Thyroid gland (tissue), 4 donors: Measurements from ENCODE around the gene DGKQ. TPM values are rescaled to one million over a fixed set of nuclear protein-coding genes. Genes with fewer than 3 reads are reported as not detected.

ENCODE experiments used
- DNase-seq, 2 donors: peaks; one replicate each; pipeline ENCODE4 v3.0.0-alpha.2; 2019
- H3K27ac ChIP-seq, 3 donors: fragments of 200-600 bp; sonication (generic); 1 replicate in 2 of 3; 2 replicates in 1 of 3; pipeline ENCODE4 v1.5.1; 2016 to 2019; ENCODE audit warnings: mild to moderate bottlenecking in 1 of 3, moderate library complexity in 1 of 3
- H3K27me3 ChIP-seq: fragments of 200-600 bp; sonication (generic); one replicate; pipeline ENCODE4 v1.5.1; 2019
- H3K36me3 ChIP-seq, 2 donors: fragments of 200-600 bp; sonication (generic); one replicate each; pipeline ENCODE4 v1.5.1; 2016 to 2019
- H3K4me1 ChIP-seq, 2 donors: fragments of 200-600 bp; sonication (generic); one replicate each; pipeline ENCODE4 v1.5.1; 2017 to 2019
- H3K4me3 ChIP-seq, 3 donors: fragments of 200-600 bp; sonication (generic); replicated peaks in 1 of 3; 1 replicate in 2 of 3; 2 replicates in 1 of 3; pipeline ENCODE4 v1.5.1; 2016; ENCODE audit warnings: mild to moderate bottlenecking in 1 of 3
- H3K9me3 ChIP-seq: fragments of 200-600 bp; sonication (generic); one replicate; pipeline ENCODE4 v1.5.1; 2017
- CTCF ChIP-seq, 6 experiments: fragments of 200-600 bp in 3 of 6; fragments of 450-650 bp in 3 of 6; sonication (generic) in 3 of 6; IDR thresholded peaks; one replicate each; pipeline ENCODE4 v1.5.1; 2016 to 2019; ENCODE audit warnings: antibody characterized with exemption in 6 of 6, mild to moderate bottlenecking in 2 of 6, inconsistent platforms in 1 of 6, moderate library complexity in 1 of 6
- POLR2A ChIP-seq, 2 donors: fragments of 450-650 bp; IDR thresholded peaks; one replicate each; pipeline ENCODE4 v1.6.1; 2017; ENCODE audit warnings: antibody characterized with exemption in 2 of 2, mild to moderate bottlenecking in 2 of 2, moderate library complexity in 1 of 2
- WGBS, 2 donors: methylation state at CpG; one replicate each; pipeline ENCODE4 v1.1.5; 2017; 5-methylcytosine and 5-hydroxymethylcytosine counted together
- intact Hi-C: fragments of 100-400 bp; cut with DNase I; formaldehyde crosslinking; loops from one replicate; pipeline ENCODE4 v1.15.1; 2023
- total RNA-seq, 4 donors: library from RNA; depleted of rRNA; stranded (reverse); fragments of >200 nt; gene quantifications; one replicate each; pipeline ENCODE4 v1.2.3, GENCODE V29; 2016

The DGKQ gene
- total RNA-seq, 4 donors from 2014 or later, result 10.2 to 17.0 (median 11.6) TPM

- DNase-seq, result no peak
- whole genome bisulfite sequencing, 2 donors, result 88 to 93% methylated on average over 5 to 23 of the region's 26 CpGs
- intact Hi-C loops, result no loop called here
Observed at GRCh38 chr4:990746-991367, 17.5 kb upstream of the DGKQ start.

GRCh38 chr4:989722-990471, 16.5 kb upstream of the DGKQ start:
- 95 to 97% methylated on average over 29 to 37 of the region's 58 CpGs for WGBS, 2 donors
- Histone ChIP-seq H3K36me3 (no peaks in the 10 kb centered on the region), H3K4me1 (peaks cover 11 to 23% of the 10 kb centered on the region in 2 donors), H3K4me3 (no peak overlapping the region), H3K9me3 (no peaks in the 10 kb centered on the region), H3K27ac (no peak overlapping the region), H3K27me3 (no peaks in the 10 kb centered on the region)
- no peak for TF ChIP-seq CTCF (IDR thresholded peaks at IDR 0.05)
- no peak for TF ChIP-seq POLR2A (IDR thresholded peaks at IDR 0.05)
- intact Hi-C loops, result no loop called here
- no peak for DNase-seq

More at GRCh38 chr4:990746-991367, 17.5 kb upstream of the DGKQ start:
- no peak overlapping the region for H3K27ac ChIP-seq
- TF ChIP-seq CTCF (IDR thresholded peaks at IDR 0.05) (no peak), POLR2A (IDR thresholded peaks at IDR 0.05) (no peak)
- peaks cover 10 to 15% of the 10 kb centered on the region in 2 donors for H3K4me1 ChIP-seq
- no peaks in the 10 kb centered on the region for H3K9me3 ChIP-seq
- no peaks in the 10 kb centered on the region for H3K36me3 ChIP-seq
- no peak overlapping the region for H3K4me3 ChIP-seq
- no peaks in the 10 kb centered on the region for H3K27me3 ChIP-seq

- intact Hi-C loops, result no loop called here
- Histone ChIP-seq H3K27ac (no peak overlapping the region), H3K4me3 (no peak overlapping the region), H3K4me1 (peaks cover 11 to 23% of the 10 kb centered on the region in 2 donors), H3K27me3 (no peaks in the 10 kb centered on the region), H3K36me3 (no peaks in the 10 kb centered on the region), H3K9me3 (no peaks in the 10 kb centered on the region)
- no peak for DNase-seq
- no peak for TF ChIP-seq CTCF (IDR thresholded peaks at IDR 0.05)
- TF ChIP-seq POLR2A (IDR thresholded peaks at IDR 0.05), result no peak
- WGBS, 2 donors, result 94 to 96% methylated on average over 18 to 31 of the region's 69 CpGs
Observed at GRCh38 chr4:988726-989721, 15.7 kb upstream of the DGKQ start.

DNA sequence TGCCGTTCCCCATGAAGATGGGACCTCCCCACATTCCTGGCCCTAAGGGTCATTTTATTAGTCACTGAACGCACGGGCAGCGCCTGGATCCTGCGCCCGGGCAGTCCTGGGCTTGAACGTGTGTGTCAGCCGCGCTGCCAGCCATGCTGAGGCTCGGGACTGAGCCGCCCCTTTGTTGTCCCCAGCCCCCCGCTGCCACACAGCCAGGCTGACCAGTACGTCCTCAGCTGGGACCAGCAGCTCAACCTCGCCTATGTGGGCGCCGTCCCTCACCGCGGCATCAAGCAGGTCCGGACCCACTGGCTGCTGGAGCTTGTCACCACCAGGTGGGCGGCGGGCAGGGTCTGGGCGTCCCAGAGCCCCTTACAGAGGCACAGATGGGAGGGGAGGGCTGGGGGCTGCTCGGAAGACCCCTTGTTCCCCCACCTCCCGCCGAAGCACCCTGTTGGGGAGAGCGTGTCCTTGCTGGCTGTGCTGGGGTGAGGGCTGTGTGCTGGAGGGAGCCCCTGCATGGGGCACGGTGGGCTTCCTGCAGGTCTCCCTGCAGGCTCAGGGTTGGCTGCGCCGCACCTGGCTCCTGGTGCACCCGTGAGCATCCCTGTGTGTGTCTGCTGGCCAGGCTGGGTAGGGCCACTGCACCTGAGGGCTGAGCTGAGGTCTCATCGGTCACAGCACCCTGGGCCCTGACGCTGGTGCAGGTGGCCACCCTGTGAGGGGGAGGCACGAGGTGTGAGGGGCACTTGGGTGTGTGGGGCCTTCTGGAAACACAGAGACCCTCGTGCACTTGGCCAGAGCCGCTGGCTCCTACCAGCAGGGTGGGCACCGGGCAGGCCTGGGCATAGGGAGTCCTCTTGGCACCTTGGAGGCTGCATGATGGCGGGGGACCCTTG, 14.5 kb upstream of the DGKQ start:
- Histone ChIP-seq H3K4me1 (peaks cover 11 to 23% of the 10 kb centered on the region in 2 donors), H3K9me3 (no peaks in the 10 kb centered on the region), H3K4me3 (peak overlapping the region in 2 of 3 donors; percentile 54 to 63), H3K36me3 (no peaks in the 10 kb centered on the region), H3K27me3 (no peaks in the 10 kb centered on the region), H3K27ac (no peak overlapping the region)
- 74 to 82% methylated on average over 12 to 13 of the region's 37 CpGs for WGBS, 2 donors
- no peak for DNase-seq
- intact Hi-C loops, result no loop called here
- TF ChIP-seq CTCF (IDR thresholded peaks at IDR 0.05), result no peak
- no peak for TF ChIP-seq POLR2A (IDR thresholded peaks at IDR 0.05)
